ENCODE results near the gene DHX30.

GRCh38 chr3:47799733-47800132 is 3.2 kb upstream of the DHX30 start:
- TF ChIP-seq, protein P1, sequence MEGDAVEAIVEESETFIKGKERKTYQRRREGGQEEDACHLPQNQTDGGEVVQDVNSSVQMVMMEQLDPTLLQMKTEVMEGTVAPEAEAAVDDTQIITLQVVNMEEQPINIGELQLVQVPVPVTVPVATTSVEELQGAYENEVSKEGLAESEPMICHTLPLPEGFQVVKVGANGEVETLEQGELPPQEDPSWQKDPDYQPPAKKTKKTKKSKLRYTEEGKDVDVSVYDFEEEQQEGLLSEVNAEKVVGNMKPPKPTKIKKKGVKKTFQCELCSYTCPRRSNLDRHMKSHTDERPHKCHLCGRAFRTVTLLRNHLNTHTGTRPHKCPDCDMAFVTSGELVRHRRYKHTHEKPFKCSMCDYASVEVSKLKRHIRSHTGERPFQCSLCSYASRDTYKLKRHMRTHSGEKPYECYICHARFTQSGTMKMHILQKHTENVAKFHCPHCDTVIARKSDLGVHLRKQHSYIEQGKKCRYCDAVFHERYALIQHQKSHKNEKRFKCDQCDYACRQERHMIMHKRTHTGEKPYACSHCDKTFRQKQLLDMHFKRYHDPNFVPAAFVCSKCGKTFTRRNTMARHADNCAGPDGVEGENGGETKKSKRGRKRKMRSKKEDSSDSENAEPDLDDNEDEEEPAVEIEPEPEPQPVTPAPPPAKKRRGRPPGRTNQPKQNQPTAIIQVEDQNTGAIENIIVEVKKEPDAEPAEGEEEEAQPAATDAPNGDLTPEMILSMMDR (IDR thresholded peaks at IDR 0.05 in 4 of 5, conservative IDR thresholded peaks at IDR 0.05 in 1 of 5) = peak in 1 of 5 experiments; percentile 18
- TF ChIP-seq POLR2A (IDR thresholded peaks at IDR 0.05) = no peak
